Tibial artery (tissue), 4 donors: ENCODE results near the gene ERGIC1.
A peak's percentile ranks its signal among the peaks of the same experiment; 100 is the strongest.

Experiments used
- DNase-seq, 2 donors: peaks; one replicate each; pipeline ENCODE4 v3.0.0-alpha.2; 2019
- H3K27ac ChIP-seq, 2 donors: fragments of 200-600 bp; sonication (generic) in 1 of 2; 1 replicate in 1 of 2; 2 replicates in 1 of 2; pipeline ENCODE4 v1.5.1; 2018 to 2019; ENCODE audit warnings: mild to moderate bottlenecking in 1 of 2
- H3K27me3 ChIP-seq, 2 donors: fragments of 200-600 bp; sonication (generic) in 1 of 2; one replicate each; pipeline versions ENCODE4 v1.5.1 to v1.6.0; 2016 to 2019
- H3K36me3 ChIP-seq, 3 donors: fragments of 200-600 bp; sonication (generic) in 2 of 3; one replicate each; pipeline ENCODE4 v1.5.1; 2016 to 2019; ENCODE audit warnings: mild to moderate bottlenecking in 2 of 3
- H3K4me1 ChIP-seq, 4 donors: fragments of 200-600 bp; sonication (generic) in 2 of 4; 1 replicate in 3 of 4; 2 replicates in 1 of 4; pipeline ENCODE4 v1.5.1; 2016 to 2019
- H3K4me3 ChIP-seq, 2 donors: fragments of 200-600 bp; sonication (generic) in 1 of 2; 1 replicate in 1 of 2; 2 replicates in 1 of 2; pipeline ENCODE4 v1.5.1; 2018 to 2019; ENCODE audit warnings: mild to moderate bottlenecking in 2 of 2
- H3K9me3 ChIP-seq, 3 donors: fragments of 200-600 bp; sonication (generic) in 1 of 3; one replicate each; pipeline ENCODE4 v1.5.1; 2016 to 2019
- intact Hi-C: fragments of 100-400 bp; cut with DNase I; formaldehyde crosslinking; loops from one replicate; pipeline ENCODE4 v1.15.0; 2023; ENCODE audit warnings: low total_unique reads
- TF ChIP-seq, protein P1 (sequence below), 2 experiments: fragments of 200-600 bp in 1 of 2; fragments of 450-650 bp in 1 of 2; IDR thresholded peaks; one replicate each; pipeline ENCODE4 v1.5.1; 2017 to 2019; ENCODE audit warnings: antibody characterized with exemption in 2 of 2, mild to moderate bottlenecking in 1 of 2, moderate library complexity in 1 of 2

Gene ERGIC1

DNA sequence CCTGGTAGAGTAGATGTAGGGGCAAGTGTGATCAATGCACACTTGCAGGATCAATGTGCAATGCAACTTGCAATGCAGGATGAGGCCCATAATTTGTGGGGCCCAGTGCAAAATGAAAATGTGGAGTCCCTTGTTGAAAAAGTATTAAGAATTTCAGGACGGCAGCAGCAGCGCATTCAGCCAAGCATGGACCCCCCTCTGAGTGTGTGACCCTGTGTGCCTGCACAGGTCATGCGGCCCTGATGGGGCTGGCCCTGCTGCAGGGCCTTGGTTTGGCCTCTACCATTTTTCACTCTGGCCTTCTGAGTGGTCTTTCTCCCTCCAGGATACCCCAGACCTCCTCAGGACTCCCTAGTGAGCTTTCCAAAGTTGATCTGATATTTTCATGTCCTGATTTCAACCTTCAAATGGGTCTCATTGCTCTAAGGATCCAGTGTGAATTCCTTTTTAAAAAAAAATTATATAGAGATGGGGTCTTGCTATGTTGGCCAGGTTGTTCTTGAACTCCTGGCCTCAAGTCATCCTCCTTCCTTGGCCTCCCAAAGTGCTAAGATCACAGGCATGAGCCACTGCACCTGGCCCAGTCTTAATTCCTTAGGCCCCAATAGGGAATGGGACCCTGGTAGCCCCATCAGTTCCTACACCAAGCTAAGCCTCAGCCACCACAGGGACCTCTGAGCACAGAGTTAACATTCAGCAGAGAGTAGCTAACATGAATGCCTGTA is 4.3 kb downstream of the ERGIC1 start:
- H3K36me3 ChIP-seq = peaks cover 0 to 4% (median 0%) of the 10 kb centered on the region in 3 donors
- intact Hi-C loops = no loop called here
- peak overlapping the region; percentile 40 to 77 for H3K27ac ChIP-seq
- no peak for DNase-seq
- no peaks in the 10 kb centered on the region for H3K27me3 ChIP-seq
- peaks cover 0 to 62% (median 43%) of the 10 kb centered on the region in 4 donors for H3K4me1 ChIP-seq
- no peaks in the 10 kb centered on the region for H3K9me3 ChIP-seq
- no peak overlapping the region for H3K4me3 ChIP-seq
- TF ChIP-seq, protein P1, sequence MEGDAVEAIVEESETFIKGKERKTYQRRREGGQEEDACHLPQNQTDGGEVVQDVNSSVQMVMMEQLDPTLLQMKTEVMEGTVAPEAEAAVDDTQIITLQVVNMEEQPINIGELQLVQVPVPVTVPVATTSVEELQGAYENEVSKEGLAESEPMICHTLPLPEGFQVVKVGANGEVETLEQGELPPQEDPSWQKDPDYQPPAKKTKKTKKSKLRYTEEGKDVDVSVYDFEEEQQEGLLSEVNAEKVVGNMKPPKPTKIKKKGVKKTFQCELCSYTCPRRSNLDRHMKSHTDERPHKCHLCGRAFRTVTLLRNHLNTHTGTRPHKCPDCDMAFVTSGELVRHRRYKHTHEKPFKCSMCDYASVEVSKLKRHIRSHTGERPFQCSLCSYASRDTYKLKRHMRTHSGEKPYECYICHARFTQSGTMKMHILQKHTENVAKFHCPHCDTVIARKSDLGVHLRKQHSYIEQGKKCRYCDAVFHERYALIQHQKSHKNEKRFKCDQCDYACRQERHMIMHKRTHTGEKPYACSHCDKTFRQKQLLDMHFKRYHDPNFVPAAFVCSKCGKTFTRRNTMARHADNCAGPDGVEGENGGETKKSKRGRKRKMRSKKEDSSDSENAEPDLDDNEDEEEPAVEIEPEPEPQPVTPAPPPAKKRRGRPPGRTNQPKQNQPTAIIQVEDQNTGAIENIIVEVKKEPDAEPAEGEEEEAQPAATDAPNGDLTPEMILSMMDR (IDR thresholded peaks at IDR 0.05) = no peak

DNA sequence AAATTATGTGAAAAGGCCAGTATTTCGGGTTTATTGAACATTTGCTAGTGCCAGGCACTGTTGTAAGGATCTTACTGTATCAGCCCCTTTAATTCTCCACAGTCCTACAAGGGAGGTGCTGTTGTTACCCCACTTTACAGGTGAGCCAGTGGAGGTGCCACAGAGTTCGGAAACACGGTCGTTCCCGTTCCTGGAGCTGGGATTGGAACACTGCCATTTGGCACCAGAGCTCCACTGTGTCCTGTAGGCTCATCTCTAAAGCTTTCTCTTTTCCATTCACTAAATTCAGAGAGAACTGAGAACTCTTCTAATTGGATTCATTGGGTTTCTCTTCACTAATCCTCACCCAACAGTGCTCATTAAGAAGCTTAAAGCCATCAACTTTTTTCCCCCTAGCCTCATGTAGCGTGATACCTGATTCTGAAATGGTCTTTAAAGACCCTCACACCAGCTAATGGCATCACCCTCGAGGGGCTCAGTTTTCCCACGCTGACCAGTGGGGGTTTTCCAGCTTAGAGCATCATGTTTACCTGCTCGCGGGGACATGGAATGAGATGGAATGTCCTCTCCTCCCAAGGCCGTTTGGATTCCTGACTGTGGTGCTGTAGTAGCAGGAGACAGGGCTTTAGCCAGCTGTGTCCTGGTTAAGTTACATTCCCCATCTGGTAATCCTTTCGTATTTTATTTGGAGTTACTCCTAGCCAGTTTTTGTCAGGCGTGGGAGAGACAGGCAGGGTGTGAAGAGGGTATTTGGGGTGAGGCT is 5.8 kb downstream of the ERGIC1 start:
- no peak for DNase-seq
- Histone ChIP-seq H3K27ac (peak overlapping the region; percentile 73 to 77), H3K4me3 (no peak overlapping the region), H3K36me3 (peaks cover 0 to 4% (median 0%) of the 10 kb centered on the region in 3 donors), H3K4me1 (peaks cover 0 to 56% (median 37%) of the 10 kb centered on the region in 4 donors), H3K27me3 (no peaks in the 10 kb centered on the region), H3K9me3 (no peaks in the 10 kb centered on the region)
- intact Hi-C loops = no loop called here
- TF ChIP-seq, protein P1 (IDR thresholded peaks at IDR 0.05) = no peak

- peaks cover 0 to 9% (median 0%) of the 10 kb centered on the region in 3 donors for H3K36me3 ChIP-seq
- no peaks in the 10 kb centered on the region for H3K9me3 ChIP-seq
- TF ChIP-seq, protein P1 (IDR thresholded peaks at IDR 0.05) = no peak
- peak overlapping the region; percentile 73 to 77 for H3K27ac ChIP-seq
- H3K4me3 ChIP-seq = no peak overlapping the region
- H3K4me1 ChIP-seq = peaks cover 0 to 56% (median 34%) of the 10 kb centered on the region in 4 donors
- no peak for DNase-seq
- H3K27me3 ChIP-seq = no peaks in the 10 kb centered on the region
- intact Hi-C loops = no loop called here
Observed at GRCh38 chr5:172840432-172841154, 6.5 kb downstream of the ERGIC1 start.

DNA sequence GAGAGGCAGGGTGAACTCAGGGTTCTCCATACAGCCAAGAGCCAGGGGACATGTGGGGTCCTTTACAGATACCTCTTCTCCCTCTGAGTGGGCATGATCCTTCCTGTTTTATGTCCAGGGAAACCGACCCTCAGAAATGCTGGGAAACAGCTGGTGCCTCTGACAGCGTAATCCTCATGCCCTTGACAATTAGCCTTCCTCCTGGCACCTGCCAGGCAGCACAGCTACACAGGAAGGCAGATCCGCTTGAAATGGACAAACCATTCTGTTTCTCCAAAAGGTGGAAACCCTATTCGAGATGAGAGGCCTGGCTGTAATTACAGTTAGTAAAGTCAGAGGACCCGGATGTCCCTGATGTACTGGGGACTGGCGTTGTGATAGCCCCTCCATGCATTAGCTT is 7.2 kb downstream of the ERGIC1 start:
- Histone ChIP-seq H3K27me3 (no peaks in the 10 kb centered on the region), H3K4me3 (no peak overlapping the region), H3K9me3 (no peaks in the 10 kb centered on the region), H3K27ac (peak overlapping the region in 1 of 2 donors; percentile 77), H3K36me3 (peaks cover 0 to 9% (median 0%) of the 10 kb centered on the region in 3 donors), H3K4me1 (peaks cover 0 to 56% (median 31%) of the 10 kb centered on the region in 4 donors)
- TF ChIP-seq, protein P1 (IDR thresholded peaks at IDR 0.05) = no peak
- no peak for DNase-seq
- intact Hi-C loops = no loop called here

GRCh38 chr5:172843825-172844576 is 9.9 kb downstream of the ERGIC1 start:
- Histone ChIP-seq H3K27ac (no peak overlapping the region), H3K36me3 (peaks cover 0 to 5% (median 0%) of the 10 kb centered on the region in 3 donors), H3K27me3 (no peaks in the 10 kb centered on the region), H3K4me3 (no peak overlapping the region), H3K9me3 (no peaks in the 10 kb centered on the region), H3K4me1 (peaks cover 0 to 48% (median 23%) of the 10 kb centered on the region in 4 donors)
- intact Hi-C loops = no loop called here
- DNase-seq = no peak
- TF ChIP-seq, protein P1 (IDR thresholded peaks at IDR 0.05) = no peak
